HG03575 (cell line): ENCODE measurements around the gene TRPM1.

Source experiments
- ATAC-seq: cut with Tn5 transposase; IDR thresholded peaks from one replicate; pipeline ENCODE4 v1.9.1; 2021; ENCODE audit not compliant: unreplicated experiment, insufficient number of reproducible peaks, low FRiP score; ENCODE audit errors: extremely low read depth

Gene TRPM1

GRCh38 chr15:30956216-30957124 lies 145.1 kb downstream of the TRPM1 start:
- ATAC-seq, result no peak

- ATAC-seq, result no peak
These were observed 146.9 kb downstream of the TRPM1 start for GRCh38 chr15:30954674-30955073.

- ATAC-seq, result no peak
These were observed 147.7 kb downstream of the TRPM1 start for GRCh38 chr15:30953731-30954378.

GRCh38 chr15:30953183-30953582 lies 148.3 kb downstream of the TRPM1 start:
- ATAC-seq, result no peak
